Mesothelial cell of epicardium (in vitro differentiated cells): ENCODE measurements around the gene PTGIS. TPM values are rescaled to one million over a fixed set of nuclear protein-coding genes. Genes with fewer than 3 reads are reported as not detected.

Source experiments
- DNase-seq, 2 experiments: peaks; one replicate each; pipeline ENCODE4 v3.0.0; 2021; ENCODE audit warnings: low spot score in 2 of 2; ENCODE audit not compliant: unreplicated experiment in 2 of 2
- H3K27ac Mint-ChIP-seq: 2 replicates; pipeline ENCODE4 v1.8.0; 2021; ENCODE audit warnings: mixed read lengths
- H3K27me3 Mint-ChIP-seq: 2 replicates; pipeline ENCODE4 v1.8.0; 2021; ENCODE audit warnings: low read depth, mixed read lengths
- H3K36me3 Mint-ChIP-seq: 2 replicates; pipeline ENCODE4 v1.8.0; 2021; ENCODE audit warnings: mixed read lengths
- H3K4me1 Mint-ChIP-seq: 2 replicates; pipeline ENCODE4 v1.8.0; 2021; ENCODE audit warnings: mixed read lengths
- H3K4me3 Mint-ChIP-seq: 2 replicates; pipeline ENCODE4 v1.8.0; 2021; ENCODE audit warnings: mild to moderate bottlenecking, moderate library complexity, mixed read lengths
- H3K9me3 Mint-ChIP-seq: 2 replicates; pipeline ENCODE4 v1.8.0; 2021; ENCODE audit warnings: mixed read lengths
- CTCF ChIP-seq: fragments of 200-600 bp; sonication (generic); IDR thresholded peaks from one replicate; pipeline ENCODE4 v1.5.0; 2021; ENCODE audit warnings: antibody characterized with exemption; ENCODE audit not compliant: unreplicated experiment
- total RNA-seq: library from RNA; stranded (reverse); gene quantifications from 3 replicates; pipeline ENCODE4 v1.2.1, GENCODE V29; 2021

The PTGIS gene
- total RNA-seq, 1 donor from 2014 or later: 113 TPM

- no peak for TF ChIP-seq CTCF
- H3K27me3 Mint-ChIP-seq: peaks cover 76% of the 10 kb centered on the region
- no peak for DNase-seq
- H3K9me3 Mint-ChIP-seq: no peaks in the 10 kb centered on the region
- no peaks in the 10 kb centered on the region for H3K4me1 Mint-ChIP-seq
- no peak overlapping the region for H3K27ac Mint-ChIP-seq
- no peaks in the 10 kb centered on the region for H3K36me3 Mint-ChIP-seq
- no peak overlapping the region for H3K4me3 Mint-ChIP-seq
Measured at GRCh38 chr20:49470922-49471321, 97.0 kb downstream of the PTGIS start.

- H3K4me3 Mint-ChIP-seq: no peak overlapping the region
- no peak overlapping the region for H3K27ac Mint-ChIP-seq
- H3K36me3 Mint-ChIP-seq: no peaks in the 10 kb centered on the region
- no peaks in the 10 kb centered on the region for H3K9me3 Mint-ChIP-seq
- no peaks in the 10 kb centered on the region for H3K4me1 Mint-ChIP-seq
- peaks cover 66% of the 10 kb centered on the region for H3K27me3 Mint-ChIP-seq
- DNase-seq: no peak
- no peak for TF ChIP-seq CTCF
Measured at GRCh38 chr20:49469060-49469459, 98.9 kb downstream of the PTGIS start.

GRCh38 chr20:49468412-49468811 lies 99.5 kb downstream of the PTGIS start:
- Mint-ChIP-seq H3K36me3 (no peaks in the 10 kb centered on the region), H3K27me3 (peaks cover 65% of the 10 kb centered on the region), H3K4me1 (no peaks in the 10 kb centered on the region), H3K9me3 (no peaks in the 10 kb centered on the region), H3K27ac (no peak overlapping the region), H3K4me3 (no peak overlapping the region)
- TF ChIP-seq CTCF: no peak
- DNase-seq: no peak

GRCh38 chr20:49466114-49466912 lies 101.6 kb downstream of the PTGIS start:
- TF ChIP-seq CTCF: no peak
- Mint-ChIP-seq H3K4me1 (no peaks in the 10 kb centered on the region), H3K27me3 (peaks cover 54% of the 10 kb centered on the region), H3K4me3 (no peak overlapping the region), H3K36me3 (no peaks in the 10 kb centered on the region), H3K9me3 (no peaks in the 10 kb centered on the region), H3K27ac (no peak overlapping the region)
- no peak for DNase-seq

- Mint-ChIP-seq H3K27ac (no peak overlapping the region), H3K9me3 (no peaks in the 10 kb centered on the region), H3K27me3 (peaks cover 45% of the 10 kb centered on the region), H3K4me3 (no peak overlapping the region), H3K4me1 (no peaks in the 10 kb centered on the region), H3K36me3 (no peaks in the 10 kb centered on the region)
- no peak for DNase-seq
- TF ChIP-seq CTCF: no peak
Measured at GRCh38 chr20:49464556-49464955, 103.4 kb downstream of the PTGIS start.
